B cell (primary cell): Measurements from ENCODE around the gene RNF227. TPM values are rescaled to one million over a fixed set of nuclear protein-coding genes. Genes with fewer than 3 reads are reported as not detected.

Experiments
- ATAC-seq: fragments of 200-7000 bp; cut with Tn5 transposase; one replicate; pipeline ENCODE4 v1.10.0; 2021; ENCODE audit warnings: low read depth, mild to moderate bottlenecking, moderate number of reproducible peaks, moderate library complexity
- CTCF ChIA-PET: fragments of 350-600 bp; sonication (Branson Sonifier 250); formaldehyde crosslinking; loops from one replicate; lab custom pipeline; 2021; ENCODE audit warnings: antibody characterized with exemption, inconsistent platforms; lab: Charles Lee
- POLR2A ChIA-PET: fragments of 350-600 bp; sonication (Branson Sonifier 250); formaldehyde crosslinking; loops from one replicate; lab custom pipeline; 2021; ENCODE audit warnings: antibody characterized with exemption; lab: Charles Lee
- DNase-seq: peaks from one replicate; pipeline ENCODE4 v3.0.0; 2013
- H2AFZ ChIP-seq: 2 replicates; pipeline ENCODE4 v1.6.1; 2012; ENCODE audit warnings: mild to moderate bottlenecking, low read depth, low read length; ENCODE audit not compliant: insufficient read depth, poor library complexity, severe bottlenecking
- H3K27ac ChIP-seq, 2 donors: 1 replicate in 1 of 2; 2 replicates in 1 of 2; pipeline ENCODE4 v1.5.1; 2012 to 2013; ENCODE audit warnings: low read length in 2 of 2, mild to moderate bottlenecking in 2 of 2, moderate library complexity in 1 of 2
- H3K27me3 ChIP-seq, 4 experiments: fragments of 200-600 bp in 1 of 4; sonication (generic) in 1 of 4; replicated peaks in 1 of 4; 1 replicate in 2 of 4; 2 replicates in 2 of 4; pipeline versions ENCODE4 v1.6.1 to v1.7.0; 2013 to 2016; ENCODE audit warnings: low read length in 3 of 4, mild to moderate bottlenecking in 2 of 4, mixed read lengths in 1 of 4, moderate library complexity in 1 of 4; ENCODE audit not compliant: insufficient read depth in 4 of 4, control insufficient read depth in 3 of 4; ENCODE audit errors: control extremely low read depth in 1 of 4
- H3K36me3 ChIP-seq, 2 experiments: replicated peaks in 1 of 2; 1 replicate in 1 of 2; 2 replicates in 1 of 2; pipeline versions ENCODE4 v1.6.1 to v1.7.1; 2013; ENCODE audit warnings: low read length in 1 of 2; ENCODE audit not compliant: insufficient read depth in 2 of 2, control insufficient read depth in 1 of 2; ENCODE audit errors: control extremely low read depth in 1 of 2, extremely low read depth in 1 of 2
- H3K4me1 ChIP-seq, 2 donors: fragments of 200-600 bp in 1 of 2; sonication (generic) in 1 of 2; 1 replicate in 1 of 2; 2 replicates in 1 of 2; pipeline versions ENCODE4 v1.5.1 to v1.6.1; 2013 to 2017; ENCODE audit warnings: low read length in 2 of 2; ENCODE audit not compliant: control insufficient read depth in 2 of 2, insufficient read depth in 2 of 2
- H3K4me2 ChIP-seq: replicated peaks from 2 replicates; pipeline ENCODE3; 2012; ENCODE audit warnings: mild to moderate bottlenecking, low read depth, low read length; ENCODE audit not compliant: poor library complexity, severe bottlenecking
- H3K4me3 ChIP-seq, 5 experiments: fragments of 200-600 bp in 1 of 5; sonication (generic) in 1 of 5; 1 replicate in 3 of 5; 2 replicates in 2 of 5; pipeline versions ENCODE4 v1.5.1 to v1.7.0; 2011 to 2016; ENCODE audit warnings: low read length in 4 of 5, mild to moderate bottlenecking in 4 of 5, low read depth in 2 of 5, control low read depth in 1 of 5, moderate library complexity in 1 of 5; ENCODE audit not compliant: insufficient read depth in 1 of 5; ENCODE audit errors: control extremely low read depth in 1 of 5, extremely low read depth in 1 of 5
- H3K79me2 ChIP-seq: fragments of 200-600 bp; sonication (generic); one replicate; pipeline ENCODE4 v1.6.0; 2016; ENCODE audit warnings: low read length; ENCODE audit not compliant: control insufficient read depth, insufficient read depth
- H3K9ac ChIP-seq: fragments of 200-600 bp; sonication (generic); 2 replicates; pipeline ENCODE4 v1.6.1; 2017; ENCODE audit warnings: mild to moderate bottlenecking, low read length, moderate library complexity
- H3K9me3 ChIP-seq, 3 donors: one replicate each; pipeline versions ENCODE4 v1.6.1 to v1.7.1; 2013; ENCODE audit warnings: low read length in 2 of 3; ENCODE audit not compliant: control insufficient read depth in 2 of 3, insufficient read depth in 1 of 3; ENCODE audit errors: control extremely low read depth in 1 of 3
- H4K20me1 ChIP-seq: 2 replicates; pipeline ENCODE4 v1.6.0; 2012; ENCODE audit warnings: mild to moderate bottlenecking, low read length; ENCODE audit not compliant: insufficient read depth, control insufficient read depth, poor library complexity, severe bottlenecking
- H3K27ac Mint-ChIP-seq: one replicate; pipeline ENCODE4 v1.8.0; 2021; ENCODE audit warnings: mixed read lengths
- H3K27me3 Mint-ChIP-seq: one replicate; pipeline ENCODE4 v1.8.0; 2021; ENCODE audit warnings: mixed read lengths
- H3K4me1 Mint-ChIP-seq: one replicate; pipeline ENCODE4 v1.8.0; 2021; ENCODE audit warnings: mixed read lengths
- H3K4me3 Mint-ChIP-seq: one replicate; pipeline ENCODE4 v1.8.0; 2021; ENCODE audit warnings: mixed read lengths
- H3K9me3 Mint-ChIP-seq: one replicate; pipeline ENCODE4 v1.8.0; 2022; ENCODE audit warnings: mixed read lengths; ENCODE audit not compliant: insufficient read depth
- CTCF ChIP-seq: fragments of 200-600 bp; IDR thresholded peaks from one replicate; pipeline ENCODE4 v1.8.0; 2022; ENCODE audit warnings: antibody characterized with exemption, mild to moderate bottlenecking
- EZH2 ChIP-seq: IDR thresholded peaks from 2 replicates; pipeline ENCODE4 v1.6.1; 2012; ENCODE audit warnings: borderline replicate concordance, low read depth, mild to moderate bottlenecking, moderate library complexity, low read length; ENCODE audit not compliant: insufficient read depth, poor library complexity, severe bottlenecking
- WGBS: methylation state at CpG from one replicate; pipeline ENCODE4 v1.1.5; 2013; ENCODE audit warnings: missing lambda C conversion rate; ENCODE audit not compliant: insufficient coverage; 5-methylcytosine and 5-hydroxymethylcytosine counted together
- intact Hi-C: fragments of 100-400 bp; cut with micrococcal nuclease; formaldehyde crosslinking; loops from one replicate; pipeline ENCODE4 v1.10.0; 2022
- polyA plus RNA-seq: library from polyadenylated mRNA; depleted of rRNA; stranded (reverse); fragments of >200 nt; gene quantifications from 2 replicates; pipeline ENCODE4 v1.2.3, GENCODE V29; 2012
- total RNA-seq, 2 donors: library from RNA; stranded (reverse); fragments of 120-200 nt in 1 of 2; gene quantifications; 1 replicate in 1 of 2; 2 replicates in 1 of 2; pipeline versions ENCODE4 v1.2.3 to v1.2.4, GENCODE V29; 2013 to 2022

Gene RNF227
- total and polyA plus RNA-seq, 2 donors (not counting 1 experiment from before 2014, with no cell fraction given): 3.8 to 11.8 TPM

GRCh38 chr17:7888184-7888920, 27.7 kb downstream of the RNF227 start, which contains the start of gene CHD3:
Gene CHD3, plus strand, starts transcription at chr17:7888789. Its CDS starts 212 bp downstream, at chr17:7889001.
- H3K79me2 ChIP-seq: peaks cover 14% of the 10 kb centered on the region
- peak within 1 kb of the TSS; percentile 68 for H3K9ac ChIP-seq
- TF ChIP-seq EZH2: no peak
- no peak for TF ChIP-seq CTCF
- ChIA-PET POLR2A (no interaction called here), CTCF (no interaction called here)
- peak within 1 kb of the TSS; percentile 46 to 65 for H3K27ac ChIP-seq
- DNase-seq (peak; percentile 47), ATAC-seq (no peak)
- intact Hi-C loops: loop anchor here (1.0 to 10.0 kb wide), 2 partner anchors 31 to 144 kb away; partner anchors contain the start of gene NAA38
- no peaks in the 10 kb centered on the region for H3K27me3 ChIP-seq
- peak within 1 kb of the TSS; percentile 65 to 81 (median 76) for H3K4me3 ChIP-seq
- Mint-ChIP-seq H3K27ac (peak within 1 kb of the TSS; percentile 53), H3K9me3 (no peaks in the 10 kb centered on the region), H3K4me1 (peaks cover 3% of the 10 kb centered on the region), H3K4me3 (no peak within 1 kb of the TSS), H3K27me3 (no peaks in the 10 kb centered on the region)
- WGBS: 67% methylated on average over 14 of the region's 18 CpGs
- H3K4me2 ChIP-seq: peak within 1 kb of the TSS; percentile 86
- H2AFZ ChIP-seq: peak within 1 kb of the TSS; percentile 93
- H3K9me3 ChIP-seq: no peaks in the 10 kb centered on the region
- peaks cover 0 to 10% of the 10 kb centered on the region in 2 experiments for H3K36me3 ChIP-seq
- H4K20me1 ChIP-seq: no peaks in the 10 kb centered on the region
- peaks cover 19 to 36% of the 10 kb centered on the region in 2 donors for H3K4me1 ChIP-seq
